Astrocyte (in vitro differentiated cells and primary cell): Measurements from ENCODE around the gene NEK6. TPM values are rescaled to one million over a fixed set of nuclear protein-coding genes. Genes with fewer than 3 reads are reported as not detected.
A peak's percentile ranks its signal among the peaks of the same experiment; 100 is the strongest.

Source experiments
- DNase-seq: peaks from one replicate; pipeline ENCODE4 v3.0.0-alpha.2; 2010; ENCODE audit warnings: low read depth
- FAIRE-seq: peaks from 2 replicates; lab custom pipeline; 2011; peaks lifted over from hg19 to GRCh38; lab: Jason Lieb, UNC
- H2AFZ ChIP-seq: 2 replicates; pipeline ENCODE4 v1.6.0; 2012; ENCODE audit warnings: low read depth, low read length, inconsistent platforms
- H3K27ac ChIP-seq: 2 replicates; pipeline ENCODE4 v1.5.1; 2011; ENCODE audit warnings: low read depth, low read length, inconsistent platforms
- H3K27me3 ChIP-seq: 2 replicates; pipeline ENCODE4 v1.6.0; 2011; ENCODE audit warnings: low read length, inconsistent platforms; ENCODE audit not compliant: insufficient read depth
- H3K36me3 ChIP-seq: 2 replicates; pipeline ENCODE4 v1.5.1; 2011; ENCODE audit warnings: low read length, inconsistent platforms; ENCODE audit not compliant: insufficient read depth
- H3K4me1 ChIP-seq: 2 replicates; pipeline ENCODE4 v1.5.1; 2011; ENCODE audit warnings: low read length, inconsistent platforms; ENCODE audit not compliant: insufficient read depth
- H3K4me2 ChIP-seq: 2 replicates; pipeline ENCODE4 v1.6.0; 2012; ENCODE audit warnings: low read length, inconsistent platforms
- H3K4me3 ChIP-seq: 2 replicates; pipeline ENCODE4 v1.5.1; 2011; ENCODE audit warnings: low read depth, mild to moderate bottlenecking, low read length, inconsistent platforms; ENCODE audit not compliant: insufficient read depth
- H3K79me2 ChIP-seq: 2 replicates; pipeline ENCODE4 v1.6.0; 2012; ENCODE audit warnings: mild to moderate bottlenecking, low read length, inconsistent platforms; ENCODE audit not compliant: insufficient read depth
- H3K9ac ChIP-seq: 2 replicates; pipeline ENCODE4 v1.6.0; 2012; ENCODE audit warnings: mild to moderate bottlenecking, low read length, inconsistent platforms
- H3K9me3 ChIP-seq: 2 replicates; pipeline ENCODE4 v1.5.1; 2012; ENCODE audit warnings: low read depth, mild to moderate bottlenecking, low read length, inconsistent platforms; ENCODE audit not compliant: insufficient read depth
- H4K20me1 ChIP-seq: 2 replicates; pipeline ENCODE4 v1.6.0; 2012; ENCODE audit warnings: low read length, inconsistent platforms; ENCODE audit not compliant: insufficient read depth
- H3K27ac Mint-ChIP-seq: one replicate; pipeline ENCODE4 v1.8.0; 2021; ENCODE audit warnings: mild to moderate bottlenecking, mixed read lengths; ENCODE audit not compliant: unreplicated experiment
- H3K27me3 Mint-ChIP-seq: one replicate; pipeline ENCODE4 v1.8.0; 2021; ENCODE audit warnings: low read depth, mixed read lengths; ENCODE audit not compliant: unreplicated experiment
- H3K36me3 Mint-ChIP-seq: one replicate; pipeline ENCODE4 v1.8.0; 2021; ENCODE audit warnings: low read depth, mixed read lengths; ENCODE audit not compliant: unreplicated experiment
- H3K4me1 Mint-ChIP-seq: one replicate; pipeline ENCODE4 v1.8.0; 2021; ENCODE audit warnings: low read depth, mixed read lengths; ENCODE audit not compliant: unreplicated experiment
- H3K4me3 Mint-ChIP-seq: one replicate; pipeline ENCODE4 v1.8.0; 2021; ENCODE audit warnings: mild to moderate bottlenecking, moderate library complexity, mixed read lengths; ENCODE audit not compliant: unreplicated experiment
- H3K9me3 Mint-ChIP-seq: one replicate; pipeline ENCODE4 v1.8.0; 2021; ENCODE audit warnings: mild to moderate bottlenecking, mixed read lengths; ENCODE audit not compliant: unreplicated experiment
- CTCF ChIP-seq: IDR thresholded peaks from 2 replicates; pipeline ENCODE4 v1.5.1; 2011; ENCODE audit warnings: low read depth, mild to moderate bottlenecking, inconsistent platforms, low read length, moderate library complexity; ENCODE audit not compliant: insufficient read depth
- EZH2 ChIP-seq: IDR thresholded peaks from 2 replicates; pipeline ENCODE4 v1.6.1; 2012; ENCODE audit warnings: mild to moderate bottlenecking, low read length, inconsistent platforms; ENCODE audit not compliant: insufficient read depth
- total RNA-seq: library from RNA; stranded (reverse); gene quantifications from 2 replicates; pipeline ENCODE4 v1.2.1, GENCODE V29; 2021

NEK6 gene
- total RNA-seq, 1 donor from 2014 or later, result 76.8 TPM

GRCh38 chr9:124212381-124213050 lies 45.2 kb upstream of the NEK6 start:
- peaks cover 7% of the 10 kb centered on the region for H3K4me1 Mint-ChIP-seq
- Histone ChIP-seq H3K27me3 (no peaks in the 10 kb centered on the region), H3K4me3 (no peak overlapping the region), H3K4me1 (peaks cover 12% of the 10 kb centered on the region), H3K9me3 (no peaks in the 10 kb centered on the region), H2AFZ (peak overlapping the region; percentile 30), H3K79me2 (no peaks in the 10 kb centered on the region), H3K27ac (no peak overlapping the region), H4K20me1 (no peaks in the 10 kb centered on the region), H3K9ac (no peak overlapping the region), H3K36me3 (no peaks in the 10 kb centered on the region), H3K4me2 (peak overlapping the region; percentile 66)
- H3K36me3 Mint-ChIP-seq, result no peaks in the 10 kb centered on the region
- H3K9me3 Mint-ChIP-seq, result peaks cover 3% of the 10 kb centered on the region
- DNase-seq, result peak; percentile 65
- H3K27ac Mint-ChIP-seq, result no peak overlapping the region
- no peak overlapping the region for H3K4me3 Mint-ChIP-seq
- H3K27me3 Mint-ChIP-seq, result peaks cover 14% of the 10 kb centered on the region
- TF ChIP-seq CTCF, result no peak
- no peak for TF ChIP-seq EZH2
- FAIRE-seq, result no peak

- H3K27me3 ChIP-seq, result no peaks in the 10 kb centered on the region
- H3K36me3 Mint-ChIP-seq, result no peaks in the 10 kb centered on the region
- no peak for DNase-seq
- H3K4me3 Mint-ChIP-seq, result no peak overlapping the region
- no peaks in the 10 kb centered on the region for H3K9me3 ChIP-seq
- H3K27me3 Mint-ChIP-seq, result peaks cover 14% of the 10 kb centered on the region
- no peak overlapping the region for H3K27ac ChIP-seq
- no peaks in the 10 kb centered on the region for H4K20me1 ChIP-seq
- no peak for TF ChIP-seq CTCF
- no peak for TF ChIP-seq EZH2
- H3K79me2 ChIP-seq, result no peaks in the 10 kb centered on the region
- no peak overlapping the region for H3K4me3 ChIP-seq
- peaks cover 3% of the 10 kb centered on the region for H3K9me3 Mint-ChIP-seq
- no peak overlapping the region for H3K9ac ChIP-seq
- H3K4me2 ChIP-seq, result no peak overlapping the region
- H3K4me1 ChIP-seq, result peaks cover 12% of the 10 kb centered on the region
- FAIRE-seq, result no peak
- no peak overlapping the region for H3K27ac Mint-ChIP-seq
- H3K36me3 ChIP-seq, result no peaks in the 10 kb centered on the region
- no peak overlapping the region for H2AFZ ChIP-seq
- peaks cover 7% of the 10 kb centered on the region for H3K4me1 Mint-ChIP-seq
Measured at GRCh38 chr9:124213396-124213795, 44.4 kb upstream of the NEK6 start.

GRCh38 chr9:124214116-124214515 lies 43.6 kb upstream of the NEK6 start:
- no peak overlapping the region for H3K4me2 ChIP-seq
- no peak overlapping the region for H2AFZ ChIP-seq
- H3K4me3 ChIP-seq, result no peak overlapping the region
- H3K27me3 ChIP-seq, result no peaks in the 10 kb centered on the region
- FAIRE-seq (no peak), DNase-seq (no peak)
- no peaks in the 10 kb centered on the region for H3K36me3 Mint-ChIP-seq
- no peak overlapping the region for H3K4me3 Mint-ChIP-seq
- H3K27ac Mint-ChIP-seq, result no peak overlapping the region
- no peaks in the 10 kb centered on the region for H3K36me3 ChIP-seq
- no peaks in the 10 kb centered on the region for H4K20me1 ChIP-seq
- H3K4me1 ChIP-seq, result peaks cover 15% of the 10 kb centered on the region
- H3K27ac ChIP-seq, result no peak overlapping the region
- no peak for TF ChIP-seq CTCF
- no peaks in the 10 kb centered on the region for H3K79me2 ChIP-seq
- no peaks in the 10 kb centered on the region for H3K9me3 ChIP-seq
- H3K9me3 Mint-ChIP-seq, result no peaks in the 10 kb centered on the region
- peaks cover 11% of the 10 kb centered on the region for H3K4me1 Mint-ChIP-seq
- peaks cover 13% of the 10 kb centered on the region for H3K27me3 Mint-ChIP-seq
- no peak overlapping the region for H3K9ac ChIP-seq
